Effector CD8-positive, alpha-beta T cell (primary cell): ENCODE data around the gene RAF1.

ENCODE experiments used
- DNase-seq: peaks from one replicate; lab custom pipeline; 2025; lab: John Stamatoyannopoulos, UW

Gene RAF1

DNA sequence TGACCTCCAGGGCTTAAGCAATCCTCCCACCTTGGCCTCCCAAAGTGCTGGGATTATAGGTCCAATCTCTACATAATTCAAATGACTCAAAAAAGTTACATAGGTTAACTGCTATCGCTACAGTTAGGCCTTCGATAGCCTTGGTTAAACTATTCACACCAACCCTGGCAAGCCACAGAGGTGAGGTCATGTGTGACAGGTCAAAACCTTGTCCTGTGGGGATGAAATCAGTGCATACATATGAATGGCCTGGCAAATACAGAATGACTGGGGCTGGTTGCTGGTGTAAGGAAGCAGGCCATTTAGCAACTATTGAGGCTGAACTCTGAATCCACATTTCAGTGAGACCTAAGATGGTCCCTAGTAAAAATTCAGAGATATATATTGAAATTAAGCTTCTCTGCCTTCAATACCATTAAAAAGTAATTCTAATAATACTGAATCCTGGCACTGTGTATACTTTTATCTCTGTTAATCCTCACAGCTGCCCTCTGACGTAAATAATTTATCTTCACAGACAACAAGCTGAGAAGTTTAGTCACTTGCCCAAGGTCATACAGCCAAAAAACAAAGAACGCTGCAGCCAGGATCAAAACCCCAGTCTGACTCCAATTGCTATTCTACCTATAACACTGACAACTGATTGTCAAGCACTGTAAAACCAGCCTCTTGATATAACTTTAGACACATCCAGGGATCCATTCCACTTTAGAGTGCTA, 71.8 kb downstream of the RAF1 start:
- no peak for DNase-seq

DNA sequence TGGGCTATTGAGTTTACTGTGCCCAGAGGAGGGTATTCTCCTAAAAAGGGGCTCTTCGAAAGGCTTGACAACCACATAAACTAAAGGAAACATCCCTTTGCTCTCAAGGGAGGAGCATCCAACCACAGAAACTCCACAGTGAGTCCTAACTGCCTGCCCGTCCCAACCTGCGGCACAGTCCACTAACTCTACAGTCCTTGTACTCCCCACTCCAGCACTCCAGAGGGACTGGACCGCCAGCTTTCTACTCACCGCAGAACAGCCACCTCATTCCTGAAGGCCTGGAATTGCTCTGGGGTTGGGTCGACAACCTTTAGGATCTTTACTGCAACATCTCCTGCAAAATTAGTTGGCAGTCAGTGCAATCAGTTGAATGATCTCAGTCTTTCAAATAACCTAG, 72.5 kb downstream of the RAF1 start:
- no peak for DNase-seq

DNA sequence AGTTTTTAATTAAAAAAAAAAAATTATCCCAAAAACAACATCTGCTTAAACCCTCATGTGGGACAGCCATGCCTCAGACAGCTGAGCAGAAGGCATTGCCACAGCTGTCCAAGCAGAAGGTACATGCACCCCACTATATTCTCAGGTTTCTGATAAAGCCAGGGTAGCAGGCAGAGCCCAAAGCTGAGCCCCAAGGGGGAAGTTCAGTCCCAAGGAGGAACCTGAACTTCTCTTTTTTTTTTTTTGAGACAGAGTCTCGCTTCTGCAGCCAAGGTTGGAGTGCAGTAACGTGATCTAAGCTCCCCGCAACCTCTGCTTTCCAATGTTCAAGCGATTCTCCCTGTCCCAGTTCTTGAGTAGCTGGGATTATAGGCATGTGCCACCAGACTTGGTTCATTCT, 73.8 kb downstream of the RAF1 start:
- no peak for DNase-seq

DNA sequence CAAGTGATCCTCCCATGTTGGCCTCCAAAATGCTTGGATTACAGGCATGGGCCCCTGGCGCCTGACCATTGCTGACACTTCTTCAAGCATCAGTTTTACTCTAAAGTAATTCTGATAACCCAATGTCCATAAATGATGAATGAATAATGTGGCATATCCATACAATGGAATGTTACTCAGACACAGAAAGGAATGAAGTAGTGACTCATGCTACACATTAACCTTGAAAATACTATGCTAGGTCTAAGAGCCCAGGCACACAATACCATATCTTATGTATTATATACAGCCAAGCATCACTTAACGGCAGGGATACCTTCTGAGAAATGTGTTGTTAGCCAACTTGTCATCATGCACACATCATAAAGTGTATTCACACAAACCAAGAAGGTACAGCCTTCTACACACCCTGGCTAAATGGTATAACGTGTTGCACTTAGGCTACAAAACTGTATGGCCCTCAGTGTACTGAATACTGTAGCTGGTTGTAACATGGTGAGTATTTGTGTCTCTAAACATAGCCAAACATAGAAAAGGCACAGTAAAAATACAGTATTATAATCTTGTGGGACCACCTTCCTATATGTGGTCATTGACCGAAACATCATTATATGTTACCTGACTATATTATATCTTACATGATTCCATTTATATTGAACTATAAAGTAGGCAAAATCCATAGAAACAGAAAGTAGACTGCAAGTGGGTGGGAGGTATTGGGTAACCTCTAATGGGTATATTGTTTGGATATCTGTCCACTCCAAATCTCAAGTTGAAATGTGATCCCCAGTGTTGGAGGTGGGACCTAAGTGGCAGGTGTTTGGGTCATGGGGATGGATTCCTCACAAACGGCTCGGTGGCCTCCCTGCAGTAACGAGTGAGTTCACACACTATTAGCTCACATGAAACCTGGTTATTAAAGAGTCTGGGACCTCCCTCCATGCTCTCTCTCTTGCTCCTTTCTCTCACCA, 75.6 kb downstream of the RAF1 start:
- no peak for DNase-seq

DNA sequence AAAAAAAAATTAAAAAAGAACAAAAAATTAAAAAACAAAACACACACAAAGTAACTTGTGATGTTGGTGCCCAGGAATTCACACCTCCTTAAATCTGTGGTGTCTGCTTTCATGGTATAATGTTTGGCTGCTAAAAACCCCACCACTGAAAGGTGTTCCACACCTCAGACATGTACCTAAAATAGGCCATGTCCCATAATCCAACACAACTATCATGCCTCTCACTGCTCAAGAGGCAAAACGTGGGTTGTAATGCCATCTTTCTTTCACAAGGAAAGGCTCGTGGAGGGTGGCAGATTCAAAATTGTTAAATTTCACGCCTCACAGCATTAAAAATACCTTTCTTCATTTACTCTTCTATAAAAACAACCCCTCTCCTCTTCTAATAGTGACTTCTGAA, 77.5 kb downstream of the RAF1 start:
- DNase-seq = no peak

DNA sequence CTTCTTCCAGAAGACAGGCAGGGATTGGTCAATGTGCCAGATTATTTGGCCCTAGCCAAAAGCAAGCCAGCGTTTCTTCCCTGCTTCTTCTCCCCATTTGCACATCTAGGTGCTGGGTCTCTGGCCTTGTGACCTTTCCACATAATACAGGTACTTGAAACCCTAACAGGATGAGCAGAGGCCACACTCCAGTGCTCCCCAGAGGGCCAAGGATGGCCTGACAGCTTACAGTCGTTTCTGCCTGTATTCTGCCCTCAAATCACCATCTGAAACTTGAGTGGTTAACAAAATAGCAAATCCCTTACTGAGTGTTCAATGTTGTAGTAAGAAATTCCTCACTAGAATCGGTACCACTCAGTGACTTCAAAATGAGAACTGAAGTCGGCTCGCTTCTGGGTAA, 77.9 kb downstream of the RAF1 start:
- DNase-seq = no peak

DNA sequence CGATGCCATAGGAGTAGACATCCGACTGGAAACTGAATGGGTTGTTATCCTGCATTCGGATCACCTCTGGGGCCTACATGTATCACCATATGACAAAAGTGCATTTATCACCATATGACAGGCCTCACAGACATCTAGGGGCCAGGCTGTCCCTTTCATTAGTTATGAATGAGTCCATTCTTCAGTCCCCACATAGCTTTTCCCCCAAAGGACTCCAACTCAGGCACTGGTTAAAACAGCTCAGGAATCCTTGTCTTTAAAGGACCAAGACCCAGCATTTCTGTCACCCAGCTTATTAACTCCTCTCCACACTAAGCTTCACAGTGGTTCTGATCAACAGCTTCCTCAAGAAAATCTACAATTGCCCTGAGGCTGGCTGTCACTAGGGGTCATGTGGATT, 78.7 kb downstream of the RAF1 start:
- no peak for DNase-seq

DNA sequence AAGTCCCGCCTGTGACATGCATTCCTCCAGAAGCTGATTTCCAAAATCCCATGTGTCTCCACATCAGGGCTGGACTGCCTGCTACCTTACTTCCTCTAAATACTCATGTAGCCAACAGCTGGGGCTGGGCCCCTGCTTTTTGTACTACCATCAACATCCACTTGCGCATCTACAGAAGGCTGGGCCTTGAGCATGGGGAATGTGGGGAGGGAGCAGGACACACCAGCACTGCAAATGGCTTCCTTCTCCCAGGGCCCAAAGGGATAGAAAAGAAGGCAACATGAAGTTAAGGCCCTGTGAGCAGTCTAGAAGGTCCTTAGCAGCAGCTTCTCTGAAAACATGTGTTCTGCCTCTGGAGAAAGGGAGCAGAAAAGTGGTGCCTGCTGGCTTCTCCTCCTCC, 79.8 kb downstream of the RAF1 start:
- no peak for DNase-seq

DNA sequence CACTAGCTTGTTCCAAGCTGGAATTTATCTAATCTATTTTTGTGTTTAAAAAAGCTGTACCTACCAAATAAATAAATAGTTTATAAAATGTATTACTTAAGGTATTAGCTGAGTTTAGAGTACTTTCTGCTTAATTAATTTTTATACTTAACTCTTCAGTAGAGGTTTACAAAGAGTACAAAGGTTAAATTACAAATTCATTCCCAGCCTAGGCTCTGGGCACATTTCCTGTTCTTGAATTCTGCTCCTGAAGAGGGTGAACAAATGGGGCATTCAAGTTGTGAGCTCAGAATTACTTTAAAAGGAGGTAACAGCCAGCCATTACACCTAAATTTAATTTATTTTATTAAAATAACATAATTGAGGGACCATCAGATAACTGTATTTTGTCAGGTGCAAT, 80.6 kb downstream of the RAF1 start:
- DNase-seq = no peak

DNA sequence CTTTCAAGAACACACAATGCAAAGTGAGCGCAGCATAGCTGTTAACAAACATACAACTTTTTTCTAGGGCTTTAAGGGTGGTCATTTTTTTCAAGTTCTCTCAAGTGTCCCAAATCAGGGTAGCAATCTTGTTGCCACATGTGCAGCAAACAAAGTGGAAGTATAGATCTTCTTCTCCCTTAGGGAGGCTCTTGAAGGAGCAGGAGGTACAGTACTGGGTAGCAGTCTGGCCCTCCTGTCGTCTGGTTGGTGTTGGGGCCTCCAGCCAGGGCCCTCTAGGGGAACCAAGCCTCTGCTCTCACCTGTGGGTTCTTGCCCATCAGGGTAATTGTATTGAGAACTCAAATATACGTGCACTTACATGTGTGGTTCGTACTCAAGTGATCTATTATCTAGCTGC, 81.2 kb downstream of the RAF1 start:
- DNase-seq = no peak

DNA sequence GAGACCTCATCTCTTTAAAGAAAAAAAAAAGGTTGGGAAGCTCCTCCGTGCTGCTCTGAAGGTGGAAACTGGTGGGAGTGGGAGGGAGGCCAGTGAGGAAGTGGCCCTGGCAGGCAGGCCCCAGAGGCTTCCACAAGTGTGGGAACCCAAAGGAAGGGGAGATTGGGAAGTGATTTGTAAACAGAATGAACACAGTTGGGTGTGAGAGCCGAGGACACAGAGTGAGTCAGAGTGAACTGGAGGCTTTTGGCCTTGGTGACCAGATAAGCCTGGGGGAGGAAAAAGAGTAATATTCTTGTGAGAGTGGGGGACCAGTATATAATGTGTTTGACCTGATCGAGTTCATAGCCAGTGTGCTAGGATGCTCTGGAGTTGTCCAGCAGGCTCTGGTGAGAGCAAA, 84.0 kb downstream of the RAF1 start:
- DNase-seq = no peak

DNA sequence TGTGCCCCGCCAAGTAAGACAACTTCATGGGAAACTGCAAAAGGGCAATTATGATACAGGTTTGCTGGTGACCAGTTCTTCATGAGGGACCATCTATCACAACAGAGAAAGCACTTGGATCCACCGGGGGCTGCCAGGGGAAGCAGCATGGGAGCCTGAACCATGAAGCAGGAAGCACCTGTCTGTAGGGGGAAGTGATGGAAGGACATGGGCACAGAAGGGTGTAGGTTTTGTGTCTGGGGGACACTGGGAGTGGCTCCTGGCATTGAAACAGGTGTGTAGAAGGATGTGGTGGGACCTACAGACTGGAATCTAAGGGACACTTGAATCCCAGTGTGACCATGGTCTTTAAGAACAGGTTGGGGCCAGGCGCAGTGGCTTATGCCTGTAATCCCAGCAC, 84.5 kb downstream of the RAF1 start:
- DNase-seq = no peak

DNA sequence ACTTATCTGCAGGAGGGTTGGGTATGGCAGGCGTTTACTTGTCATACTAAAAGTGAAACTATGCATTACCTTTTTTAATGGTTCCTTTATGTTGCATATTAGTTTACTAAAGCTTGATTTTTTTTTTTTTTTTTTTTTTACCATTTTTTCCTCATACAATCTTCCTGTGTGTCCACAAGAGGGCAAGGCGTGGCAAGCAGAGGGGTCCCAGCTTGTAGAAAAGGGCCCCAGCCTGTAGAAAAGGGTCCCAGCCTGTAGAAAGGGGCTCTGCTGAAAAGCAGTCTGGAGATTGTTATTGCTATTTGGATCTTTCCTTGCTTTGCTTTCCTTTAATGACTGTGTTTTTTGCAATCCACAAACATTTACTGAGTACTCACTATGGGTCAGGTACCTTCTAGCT, 85.2 kb downstream of the RAF1 start:
- DNase-seq = no peak

DNA sequence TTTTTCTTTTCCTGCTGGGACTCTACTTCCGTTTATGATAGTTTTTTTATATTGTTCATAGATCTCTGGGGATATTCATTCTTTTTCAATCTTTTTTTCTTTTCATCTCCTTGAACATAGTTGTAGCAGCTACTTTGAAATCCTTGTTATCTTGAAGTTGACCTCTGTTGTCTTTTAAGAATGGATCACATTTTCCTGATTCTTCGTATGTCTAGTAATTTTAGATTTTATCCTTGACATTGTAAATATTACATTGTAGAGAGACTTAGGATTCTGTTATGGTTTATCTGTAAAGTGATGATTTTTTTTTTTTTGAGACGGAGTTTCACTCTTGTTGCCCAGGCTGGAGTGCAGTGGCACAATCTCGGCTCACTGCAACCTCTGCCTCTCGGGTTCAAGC, 86.5 kb downstream of the RAF1 start:
- DNase-seq = no peak

DNA sequence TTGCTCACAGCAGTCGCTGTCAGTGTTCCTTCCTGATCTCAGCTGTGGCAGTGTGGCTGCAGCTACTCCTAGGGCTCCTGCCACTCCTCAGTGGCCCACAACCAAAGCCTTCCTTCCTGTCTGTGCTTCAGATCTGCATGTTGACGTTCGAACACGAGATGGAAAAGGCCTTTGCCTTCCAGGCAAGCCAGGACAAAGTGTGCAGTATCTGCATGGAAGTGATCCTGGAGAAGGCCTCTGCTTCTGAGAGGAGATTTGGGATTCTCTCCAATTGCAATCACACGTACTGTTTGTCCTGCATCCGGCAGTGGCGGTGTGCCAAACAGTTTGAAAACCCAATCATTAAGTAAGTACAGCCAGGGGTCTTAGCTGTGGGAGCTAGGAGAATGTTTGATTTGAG, 89.3 kb downstream of the RAF1 start:
- no peak for DNase-seq

DNA sequence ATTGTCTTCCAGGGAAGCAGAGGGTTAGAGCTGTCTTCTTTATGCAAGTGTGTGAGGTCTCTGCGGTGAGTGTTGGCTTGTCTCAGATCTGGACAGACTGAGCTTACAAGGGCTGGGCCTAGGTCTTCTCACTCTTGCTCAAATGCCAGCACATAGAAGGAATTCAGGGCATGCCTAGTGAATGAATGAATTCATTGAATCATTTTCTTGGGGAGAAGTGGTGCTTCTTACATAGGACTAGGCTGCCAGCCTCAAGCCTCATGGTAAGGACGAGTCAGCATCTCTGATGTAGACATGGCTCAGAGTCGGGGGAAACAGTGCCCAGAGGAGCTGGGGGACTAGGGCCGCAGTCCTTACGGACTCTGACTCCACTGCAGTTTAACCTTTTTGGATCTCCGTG, 89.8 kb downstream of the RAF1 start:
- DNase-seq = no peak

DNA sequence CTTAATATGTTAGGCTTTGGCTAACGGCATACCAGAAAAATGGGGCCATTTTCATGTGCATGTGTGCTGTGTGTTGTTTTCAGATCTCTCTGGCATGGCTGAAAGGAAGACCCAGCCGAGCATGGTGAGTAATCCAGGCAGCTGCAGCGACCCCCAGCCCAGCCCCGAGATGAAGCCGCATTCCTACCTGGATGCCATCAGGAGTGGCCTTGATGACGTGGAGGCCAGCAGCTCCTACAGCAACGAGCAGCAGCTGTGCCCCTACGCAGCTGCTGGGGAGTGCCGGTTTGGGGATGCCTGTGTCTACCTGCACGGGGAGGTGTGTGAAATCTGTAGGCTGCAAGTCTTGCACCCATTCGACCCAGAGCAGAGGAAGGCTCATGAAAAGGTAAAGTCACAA, 91.9 kb downstream of the RAF1 start:
- DNase-seq = no peak

DNA sequence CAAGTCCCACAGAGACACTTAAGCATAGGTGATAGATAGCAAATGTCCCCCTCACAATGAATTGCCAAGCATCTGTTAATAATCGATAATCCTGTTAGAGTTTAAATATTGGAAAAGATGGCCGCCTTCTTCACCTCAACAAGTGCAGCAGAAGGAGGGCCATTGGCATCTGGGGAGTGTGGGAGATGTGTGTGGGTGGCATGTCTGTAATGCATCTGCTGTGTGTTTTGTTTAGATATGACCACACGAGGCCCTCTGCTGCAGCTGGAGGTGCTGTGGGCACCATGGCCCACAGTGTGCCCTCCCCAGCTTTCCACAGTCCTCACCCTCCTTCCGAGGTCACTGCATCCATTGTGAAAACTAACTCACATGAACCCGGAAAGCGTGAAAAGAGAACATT, 94.1 kb downstream of the RAF1 start:
- DNase-seq = no peak

DNA sequence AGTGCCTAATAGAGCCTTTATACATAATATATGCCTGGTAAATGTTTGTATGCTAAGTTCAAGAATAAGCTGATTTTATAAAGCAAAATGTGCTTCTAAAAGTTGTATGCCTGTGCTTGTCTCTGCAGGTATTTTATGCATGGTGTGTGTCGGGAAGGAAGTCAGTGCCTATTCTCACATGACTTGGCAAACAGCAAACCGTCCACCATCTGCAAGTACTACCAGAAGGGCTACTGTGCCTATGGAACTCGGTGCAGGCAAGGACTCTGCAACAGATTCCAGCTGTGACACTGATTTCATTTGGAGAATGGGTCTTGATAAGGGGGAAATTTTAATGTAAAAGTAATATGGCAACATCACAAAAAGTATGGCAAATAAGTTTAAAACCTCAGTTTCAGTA, 95.2 kb downstream of the RAF1 start:
- DNase-seq = no peak

DNA sequence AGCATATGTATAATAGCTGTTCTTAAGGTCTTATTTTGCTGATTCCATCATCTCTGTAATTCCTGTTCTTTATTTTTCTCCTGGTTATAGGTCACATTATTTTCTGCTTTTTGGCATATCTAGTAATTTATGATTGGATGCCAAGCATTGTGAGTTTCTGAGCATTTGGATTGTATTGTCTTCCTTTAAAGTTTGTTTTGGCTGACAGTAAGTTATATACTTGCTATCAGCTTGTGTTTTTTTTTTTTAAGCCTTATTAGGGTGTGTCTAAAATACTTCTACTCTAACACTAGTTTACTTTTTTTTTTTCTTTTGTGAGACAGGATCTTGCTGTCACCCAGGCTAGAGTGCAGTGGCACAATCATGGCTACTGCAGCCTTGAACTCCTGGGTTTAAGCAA, 96.9 kb downstream of the RAF1 start:
- no peak for DNase-seq

DNA sequence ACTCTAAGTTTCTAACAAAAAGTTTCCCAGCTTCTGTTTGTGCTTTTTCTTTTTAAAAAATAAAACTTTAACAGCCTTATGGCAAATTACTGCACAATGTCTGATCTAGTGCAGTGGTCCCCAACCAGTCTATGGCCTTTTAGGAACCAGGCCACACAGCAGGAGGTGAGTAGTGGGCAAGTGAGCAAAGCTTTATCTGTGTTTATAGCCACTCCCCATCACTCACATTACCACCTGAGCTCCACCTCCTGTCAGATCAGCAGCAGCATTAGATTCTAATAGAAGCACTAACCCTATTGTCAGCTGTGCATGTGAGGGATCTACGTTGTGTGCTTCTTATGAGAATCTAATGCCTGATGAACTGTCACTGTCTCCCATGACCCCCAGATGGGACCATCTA, 101.5 kb downstream of the RAF1 start:
- DNase-seq = no peak

DNA sequence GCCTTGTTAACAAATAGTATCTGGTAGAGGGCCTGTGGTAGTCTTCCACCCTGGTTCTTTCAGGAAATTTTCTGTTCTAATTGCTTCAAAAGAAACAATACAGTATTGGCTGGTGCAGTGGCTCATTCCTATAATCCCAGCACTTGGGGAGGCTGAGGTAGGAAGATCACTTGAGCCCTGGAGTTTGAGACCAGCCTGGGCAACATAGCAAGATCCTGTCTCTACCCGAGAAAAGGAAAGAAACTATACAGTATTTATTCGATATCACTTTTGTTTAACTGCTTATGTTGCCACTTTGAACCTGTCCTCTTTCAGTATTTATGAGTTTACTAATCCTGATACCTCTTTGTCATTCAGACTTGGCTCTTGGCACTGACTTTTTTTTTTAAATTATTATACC, 102.5 kb downstream of the RAF1 start:
- no peak for DNase-seq

DNA sequence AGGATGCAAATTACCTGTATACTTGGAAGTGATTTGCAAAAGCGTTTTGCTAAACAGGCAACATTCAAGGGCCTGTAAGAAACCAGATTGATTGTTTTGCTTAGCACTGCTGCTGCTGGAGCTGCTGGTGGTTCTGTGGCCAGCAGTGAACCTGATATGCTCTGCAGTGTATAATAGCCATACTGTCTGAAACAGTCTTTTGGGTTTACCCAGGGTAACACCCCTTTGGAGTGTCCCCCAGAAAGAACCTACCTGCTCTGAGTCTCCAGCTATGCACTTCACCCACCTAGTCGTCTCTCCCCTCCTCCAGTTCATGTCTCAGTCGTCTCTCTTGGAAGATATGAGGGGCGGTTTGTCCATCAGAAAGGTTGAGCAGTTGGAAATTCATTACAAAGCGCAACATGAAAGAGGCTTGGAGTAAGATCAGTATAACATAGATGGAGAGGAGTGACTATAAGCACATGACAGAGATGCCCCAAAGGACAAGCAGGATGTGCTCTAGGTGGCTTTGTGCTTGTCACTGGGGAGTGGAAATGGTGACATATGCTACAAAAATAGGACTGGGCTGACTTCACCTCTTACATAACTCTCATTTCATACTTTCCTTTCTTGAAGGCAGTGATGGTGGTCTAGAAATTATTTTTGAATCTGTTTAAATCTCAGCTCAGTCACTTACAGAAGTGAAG, 103.3 kb downstream of the RAF1 start:
- no peak for DNase-seq
